ENCODE results near the gene PIK3CD. TPM values are rescaled to one million over a fixed set of nuclear protein-coding genes. Genes with fewer than 3 reads are reported as not detected.

The PIK3CD gene
- total RNA-seq, 1 experiment from 2014 or later = 4.5 TPM

DNA sequence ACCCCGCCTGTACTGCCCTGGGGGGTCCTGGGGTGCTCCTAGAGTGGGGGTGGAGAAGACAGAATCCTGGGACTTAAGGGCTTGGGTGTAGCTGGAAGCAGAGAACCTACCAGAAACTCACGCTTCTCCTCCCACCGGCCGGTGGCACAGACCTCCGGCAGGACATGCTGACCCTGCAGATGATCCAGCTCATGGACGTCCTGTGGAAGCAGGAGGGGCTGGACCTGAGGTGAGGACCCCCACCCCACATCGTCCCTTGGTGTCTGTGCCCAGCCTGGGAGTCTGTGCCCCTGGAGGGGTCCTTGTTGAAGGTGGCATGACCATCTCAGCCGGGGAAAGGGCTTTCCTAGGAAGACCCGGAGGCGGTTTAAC, 70.8 kb downstream of the PIK3CD start:
- Histone ChIP-seq H3K4me2 (ENCODE audit: low read length) (no peak overlapping the region), H3K27ac (ENCODE audit: low read length) (no peak overlapping the region), H3K36me3 (ENCODE audit: low read depth, low read length) (peaks cover 14% of the 10 kb centered on the region; the same call in 1 of the 2 replicates), H4K20me1 (ENCODE audit: low read length) (no peaks in the 10 kb centered on the region), H3K9ac (ENCODE audit: low read length) (no peak overlapping the region), H3K9me2 (replicated peaks; ENCODE audit: low read length) (no peaks in the 10 kb centered on the region), H3K4me3 (ENCODE audit: low read length) (no peak overlapping the region), H2AFZ (ENCODE audit: low read length) (no peak overlapping the region), H3F3A (ENCODE audit: low read length, unreplicated experiment) (no peaks in the 10 kb centered on the region), H3K27me3 (ENCODE audit: low read length) (no peaks in the 10 kb centered on the region), H3K4me1 (ENCODE audit: insufficient read depth, low read length) (peaks cover 18% of the 10 kb centered on the region), H3K79me2 (ENCODE audit: low read length) (no peaks in the 10 kb centered on the region), H3K9me3 (ENCODE audit: low read length) (no peaks in the 10 kb centered on the region)
- DNase-seq (no peak), ATAC-seq (no peak)
- no TSS peak for BruUV-seq (replicated peaks)
- CTCF ChIA-PET = no interaction called here
- TF ChIP-seq EZH2phosphoT487 (IDR thresholded peaks at IDR 0.05; ENCODE audit: borderline replicate concordance, low read length) (no peak), EZH2 (IDR thresholded peaks at IDR 0.05; ENCODE audit: low read length, unreplicated experiment) (no peak)
- TF ChIP-seq, protein P1, sequence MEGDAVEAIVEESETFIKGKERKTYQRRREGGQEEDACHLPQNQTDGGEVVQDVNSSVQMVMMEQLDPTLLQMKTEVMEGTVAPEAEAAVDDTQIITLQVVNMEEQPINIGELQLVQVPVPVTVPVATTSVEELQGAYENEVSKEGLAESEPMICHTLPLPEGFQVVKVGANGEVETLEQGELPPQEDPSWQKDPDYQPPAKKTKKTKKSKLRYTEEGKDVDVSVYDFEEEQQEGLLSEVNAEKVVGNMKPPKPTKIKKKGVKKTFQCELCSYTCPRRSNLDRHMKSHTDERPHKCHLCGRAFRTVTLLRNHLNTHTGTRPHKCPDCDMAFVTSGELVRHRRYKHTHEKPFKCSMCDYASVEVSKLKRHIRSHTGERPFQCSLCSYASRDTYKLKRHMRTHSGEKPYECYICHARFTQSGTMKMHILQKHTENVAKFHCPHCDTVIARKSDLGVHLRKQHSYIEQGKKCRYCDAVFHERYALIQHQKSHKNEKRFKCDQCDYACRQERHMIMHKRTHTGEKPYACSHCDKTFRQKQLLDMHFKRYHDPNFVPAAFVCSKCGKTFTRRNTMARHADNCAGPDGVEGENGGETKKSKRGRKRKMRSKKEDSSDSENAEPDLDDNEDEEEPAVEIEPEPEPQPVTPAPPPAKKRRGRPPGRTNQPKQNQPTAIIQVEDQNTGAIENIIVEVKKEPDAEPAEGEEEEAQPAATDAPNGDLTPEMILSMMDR (conservative IDR thresholded peaks at IDR 0.05; ENCODE audit: low read depth, low read length) = no peak
- intact Hi-C loops (cut with micrococcal nuclease) = no loop called here
- POLR2A ChIA-PET (ENCODE audit: unreplicated experiment) = no interaction called here

DNA sequence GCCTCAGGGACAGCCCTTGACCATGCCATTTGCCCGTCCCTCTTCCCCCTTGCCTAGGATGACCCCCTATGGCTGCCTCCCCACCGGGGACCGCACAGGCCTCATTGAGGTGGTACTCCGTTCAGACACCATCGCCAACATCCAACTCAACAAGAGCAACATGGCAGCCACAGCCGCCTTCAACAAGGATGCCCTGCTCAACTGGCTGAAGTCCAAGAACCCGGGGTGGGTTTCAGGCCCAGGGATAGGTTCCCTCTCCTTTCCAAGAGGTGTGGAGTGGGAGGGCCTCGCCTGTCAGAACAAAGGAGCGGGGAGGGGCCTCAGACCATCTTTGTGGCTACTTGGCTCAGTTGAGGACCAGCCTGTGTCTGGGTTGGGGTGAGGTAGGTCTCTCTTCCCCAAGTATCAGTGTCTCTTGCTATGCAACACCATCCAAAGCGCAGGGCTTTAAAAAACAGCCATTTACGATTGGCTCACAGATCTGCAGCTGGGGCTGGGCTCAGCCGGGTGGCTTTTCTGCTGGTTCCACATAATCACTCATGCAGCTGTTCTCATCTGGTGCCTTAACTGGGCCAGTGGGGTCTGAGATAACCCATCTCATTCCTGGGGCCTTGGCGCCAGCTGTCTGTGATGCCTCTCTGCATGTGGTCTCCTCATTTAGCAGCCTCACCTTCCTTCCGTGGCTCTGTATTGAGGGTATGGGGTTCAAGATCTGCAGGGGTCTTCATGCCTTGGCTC, 71.7 kb downstream of the PIK3CD start:
- H4K20me1 ChIP-seq (ENCODE audit: low read length) = no peaks in the 10 kb centered on the region
- H3K4me1 ChIP-seq (ENCODE audit: insufficient read depth, low read length) = peaks cover 15% of the 10 kb centered on the region
- CTCF ChIA-PET = no interaction called here
- intact Hi-C loops (cut with micrococcal nuclease) = no loop called here
- no peak for TF ChIP-seq EZH2 (IDR thresholded peaks at IDR 0.05; ENCODE audit: low read length, unreplicated experiment)
- TF ChIP-seq, protein P1 (conservative IDR thresholded peaks at IDR 0.05; ENCODE audit: low read depth, low read length) = no peak
- TF ChIP-seq EZH2phosphoT487 (IDR thresholded peaks at IDR 0.05; ENCODE audit: borderline replicate concordance, low read length) = no peak
- DNase-seq = no peak
- POLR2A ChIA-PET (ENCODE audit: unreplicated experiment) = no interaction called here
- ATAC-seq = no peak
- H3K4me3 ChIP-seq (ENCODE audit: low read length) = no peak overlapping the region
- BruUV-seq (replicated peaks) = no TSS peak
- H3K36me3 ChIP-seq (ENCODE audit: low read depth, low read length) = peaks cover 14% of the 10 kb centered on the region; the same call in 1 of the 2 replicates
- no peak overlapping the region for H2AFZ ChIP-seq (ENCODE audit: low read length)
- no peaks in the 10 kb centered on the region for H3K9me3 ChIP-seq (ENCODE audit: low read length)
- no peak overlapping the region for H3K9ac ChIP-seq (ENCODE audit: low read length)
- no peaks in the 10 kb centered on the region for H3K79me2 ChIP-seq (ENCODE audit: low read length)
- H3K9me2 ChIP-seq (replicated peaks; ENCODE audit: low read length) = no peaks in the 10 kb centered on the region
- no peak overlapping the region for H3K27ac ChIP-seq (ENCODE audit: low read length)
- no peaks in the 10 kb centered on the region for H3F3A ChIP-seq (ENCODE audit: low read length, unreplicated experiment)
- no peaks in the 10 kb centered on the region for H3K27me3 ChIP-seq (ENCODE audit: low read length)
- H3K4me2 ChIP-seq (ENCODE audit: low read length) = no peak overlapping the region

DNA sequence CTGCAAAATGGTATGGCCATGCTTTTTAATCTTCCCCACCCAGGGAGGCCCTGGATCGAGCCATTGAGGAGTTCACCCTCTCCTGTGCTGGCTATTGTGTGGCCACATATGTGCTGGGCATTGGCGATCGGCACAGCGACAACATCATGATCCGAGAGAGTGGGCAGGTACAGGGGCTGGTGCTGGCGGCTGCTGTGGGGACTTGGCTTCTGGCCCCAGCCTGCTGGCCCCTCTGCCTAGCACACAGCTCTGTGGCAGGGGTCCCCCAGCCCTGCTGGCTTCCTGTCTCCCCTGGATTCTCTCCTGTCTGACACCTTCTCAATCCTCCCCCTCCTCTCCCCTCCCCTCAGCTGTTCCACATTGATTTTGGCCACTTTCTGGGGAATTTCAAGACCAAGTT, 72.4 kb downstream of the PIK3CD start:
- ChIA-PET CTCF (no interaction called here), POLR2A (ENCODE audit: unreplicated experiment) (no interaction called here)
- ATAC-seq (no peak), DNase-seq (no peak)
- BruUV-seq (replicated peaks) = no TSS peak
- TF ChIP-seq EZH2phosphoT487 (IDR thresholded peaks at IDR 0.05; ENCODE audit: borderline replicate concordance, low read length) (no peak), EZH2 (IDR thresholded peaks at IDR 0.05; ENCODE audit: low read length, unreplicated experiment) (no peak)
- TF ChIP-seq, protein P1 (conservative IDR thresholded peaks at IDR 0.05; ENCODE audit: low read depth, low read length) = no peak
- Histone ChIP-seq H3K9me2 (replicated peaks; ENCODE audit: low read length) (no peaks in the 10 kb centered on the region), H3K27me3 (ENCODE audit: low read length) (no peaks in the 10 kb centered on the region), H2AFZ (ENCODE audit: low read length) (no peak overlapping the region), H3K9ac (ENCODE audit: low read length) (no peak overlapping the region), H4K20me1 (ENCODE audit: low read length) (no peaks in the 10 kb centered on the region), H3K9me3 (ENCODE audit: low read length) (no peaks in the 10 kb centered on the region), H3K4me2 (ENCODE audit: low read length) (no peak overlapping the region), H3K4me1 (ENCODE audit: insufficient read depth, low read length) (peaks cover 9% of the 10 kb centered on the region), H3F3A (ENCODE audit: low read length, unreplicated experiment) (no peaks in the 10 kb centered on the region), H3K79me2 (ENCODE audit: low read length) (no peaks in the 10 kb centered on the region), H3K27ac (ENCODE audit: low read length) (no peak overlapping the region), H3K36me3 (ENCODE audit: low read depth, low read length) (peaks cover 14% of the 10 kb centered on the region; the same call in 1 of the 2 replicates), H3K4me3 (ENCODE audit: low read length) (no peak overlapping the region)
- intact Hi-C loops (cut with micrococcal nuclease) = loop anchor here (2.0 kb wide), 1 partner anchor 143 kb away; no protein-coding TSS in a partner anchor
